Sigmoid colon (tissue), 4 donors: ENCODE data around the gene PPP1R2B.

Experiments used
- EP300 ChIP-seq, 4 donors: sonication (generic); formaldehyde crosslinking; IDR thresholded peaks; one replicate each; pipeline ENCODE4 v1.6.1; 2017; ENCODE audit warnings: antibody characterized with exemption in 4 of 4
- POLR2A ChIP-seq, 2 donors: fragments of 450-650 bp; IDR thresholded peaks; one replicate each; pipeline ENCODE4 v1.6.1; 2016; ENCODE audit warnings: antibody characterized with exemption in 2 of 2, mild to moderate bottlenecking in 2 of 2, moderate library complexity in 2 of 2
- TF ChIP-seq, protein P1 (sequence below), 4 experiments: fragments of 450-650 bp in 3 of 4; fragments of 200-600 bp in 1 of 4; IDR thresholded peaks; one replicate each; pipeline ENCODE4 v1.5.1; 2016 to 2019; ENCODE audit warnings: antibody characterized with exemption in 4 of 4, mild to moderate bottlenecking in 3 of 4, moderate library complexity in 2 of 4

DNA sequence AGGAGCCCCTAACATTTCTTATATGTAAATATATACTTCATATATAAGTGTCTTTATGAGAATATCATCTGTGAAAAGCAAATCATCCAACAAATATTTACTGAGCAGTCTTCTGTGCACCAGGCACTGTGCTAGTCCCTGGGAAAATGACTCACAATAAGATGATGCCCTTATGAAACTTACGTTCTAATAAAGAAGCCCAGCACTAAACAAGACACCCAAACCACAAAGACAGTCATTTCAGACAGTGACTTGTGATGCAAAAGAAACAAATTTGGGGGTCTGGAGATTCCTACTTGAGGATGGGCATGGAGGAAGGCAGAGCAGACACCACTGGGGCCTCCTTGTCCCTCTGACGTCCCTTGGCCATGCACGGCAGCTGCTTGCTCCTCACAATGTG lies 30.6 kb upstream of the PPP1R2B start:
- TF ChIP-seq, protein P1, sequence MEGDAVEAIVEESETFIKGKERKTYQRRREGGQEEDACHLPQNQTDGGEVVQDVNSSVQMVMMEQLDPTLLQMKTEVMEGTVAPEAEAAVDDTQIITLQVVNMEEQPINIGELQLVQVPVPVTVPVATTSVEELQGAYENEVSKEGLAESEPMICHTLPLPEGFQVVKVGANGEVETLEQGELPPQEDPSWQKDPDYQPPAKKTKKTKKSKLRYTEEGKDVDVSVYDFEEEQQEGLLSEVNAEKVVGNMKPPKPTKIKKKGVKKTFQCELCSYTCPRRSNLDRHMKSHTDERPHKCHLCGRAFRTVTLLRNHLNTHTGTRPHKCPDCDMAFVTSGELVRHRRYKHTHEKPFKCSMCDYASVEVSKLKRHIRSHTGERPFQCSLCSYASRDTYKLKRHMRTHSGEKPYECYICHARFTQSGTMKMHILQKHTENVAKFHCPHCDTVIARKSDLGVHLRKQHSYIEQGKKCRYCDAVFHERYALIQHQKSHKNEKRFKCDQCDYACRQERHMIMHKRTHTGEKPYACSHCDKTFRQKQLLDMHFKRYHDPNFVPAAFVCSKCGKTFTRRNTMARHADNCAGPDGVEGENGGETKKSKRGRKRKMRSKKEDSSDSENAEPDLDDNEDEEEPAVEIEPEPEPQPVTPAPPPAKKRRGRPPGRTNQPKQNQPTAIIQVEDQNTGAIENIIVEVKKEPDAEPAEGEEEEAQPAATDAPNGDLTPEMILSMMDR (IDR thresholded peaks at IDR 0.05) = no peak
- TF ChIP-seq POLR2A (IDR thresholded peaks at IDR 0.05) (no peak), EP300 (IDR thresholded peaks at IDR 0.05) (no peak)
